ENCODE measurements around the gene PEX14.
A peak's percentile ranks its signal among the peaks of the same experiment; 100 is the strongest.

Gene PEX14

GRCh38 chr1:10569531-10569930, 94.8 kb downstream of the PEX14 start:
- TF ChIP-seq FOXM1 (IDR thresholded peaks at IDR 0.05; ENCODE audit: borderline replicate concordance, low read depth) (no peak), TEAD4 (IDR thresholded peaks at IDR 0.05) (no peak), RAD21 (IDR thresholded peaks at IDR 0.05; ENCODE audit: low read depth) (no peak), CEBPB (IDR thresholded peaks at IDR 0.05) (no peak), TAF1 (IDR thresholded peaks at IDR 0.05; ENCODE audit: low read depth) (no peak), YY1 (IDR thresholded peaks at IDR 0.05; ENCODE audit: low read depth) (no peak), NFIC (IDR thresholded peaks at IDR 0.05) (no peak), MAX (IDR thresholded peaks at IDR 0.05) (no peak), CREB1 (IDR thresholded peaks at IDR 0.05; ENCODE audit: low read depth) (no peak), EP300 (IDR thresholded peaks at IDR 0.05; ENCODE audit: borderline replicate concordance) (no peak), ZBTB7A (IDR thresholded peaks at IDR 0.05; ENCODE audit: low read depth) (no peak), TCF12 (IDR thresholded peaks at IDR 0.05; ENCODE audit: low read depth) (no peak), EGR1 (IDR thresholded peaks at IDR 0.05) (no peak)

- TF ChIP-seq TEAD4 (IDR thresholded peaks at IDR 0.05) (peak; percentile 14; the same call in 1 of the 2 replicates), FOXM1 (IDR thresholded peaks at IDR 0.05; ENCODE audit: borderline replicate concordance, low read depth) (no peak)
These were observed 100.9 kb downstream of the PEX14 start for GRCh38 chr1:10575616-10576015.

- no peak for TF ChIP-seq FOXM1 (IDR thresholded peaks at IDR 0.05; ENCODE audit: borderline replicate concordance, low read depth)
- no peak for TF ChIP-seq CREB1 (IDR thresholded peaks at IDR 0.05; ENCODE audit: low read depth)
- no peak for TF ChIP-seq TAF1 (IDR thresholded peaks at IDR 0.05; ENCODE audit: low read depth)
- TF ChIP-seq MAX (IDR thresholded peaks at IDR 0.05) = no peak
- no peak for TF ChIP-seq NFIC (IDR thresholded peaks at IDR 0.05)
- no peak for TF ChIP-seq ZBTB7A (IDR thresholded peaks at IDR 0.05; ENCODE audit: low read depth)
- no peak for TF ChIP-seq USF1 (IDR thresholded peaks at IDR 0.05)
- TF ChIP-seq TEAD4 (IDR thresholded peaks at IDR 0.05) = no peak
- no peak for TF ChIP-seq RAD21 (IDR thresholded peaks at IDR 0.05; ENCODE audit: low read depth)
- no peak for TF ChIP-seq CEBPB (IDR thresholded peaks at IDR 0.05)
- no peak for TF ChIP-seq EGR1 (IDR thresholded peaks at IDR 0.05)
- TF ChIP-seq EP300 (IDR thresholded peaks at IDR 0.05; ENCODE audit: borderline replicate concordance) = no peak
- TF ChIP-seq TCF12 (IDR thresholded peaks at IDR 0.05; ENCODE audit: low read depth) = no peak
- no peak for TF ChIP-seq REST (IDR thresholded peaks at IDR 0.05; ENCODE audit: low read depth)
These were observed 103.3 kb downstream of the PEX14 start for GRCh38 chr1:10578070-10578469.

- TF ChIP-seq USF1 (IDR thresholded peaks at IDR 0.05) (no peak), TCF12 (IDR thresholded peaks at IDR 0.05; ENCODE audit: low read depth) (no peak), EP300 (IDR thresholded peaks at IDR 0.05; ENCODE audit: borderline replicate concordance) (no peak), YY1 (IDR thresholded peaks at IDR 0.05; ENCODE audit: low read depth) (no peak), ZBTB7A (IDR thresholded peaks at IDR 0.05; ENCODE audit: low read depth) (no peak), CEBPB (IDR thresholded peaks at IDR 0.05) (no peak), CREB1 (IDR thresholded peaks at IDR 0.05; ENCODE audit: low read depth) (no peak), TEAD4 (IDR thresholded peaks at IDR 0.05) (no peak)
These were observed 108.9 kb downstream of the PEX14 start for GRCh38 chr1:10583641-10584040.

GRCh38 chr1:10585242-10585641, 110.5 kb downstream of the PEX14 start:
- TF ChIP-seq CREB1 (IDR thresholded peaks at IDR 0.05; ENCODE audit: low read depth) = no peak
- TF ChIP-seq ZBTB7A (IDR thresholded peaks at IDR 0.05; ENCODE audit: low read depth) = no peak
- no peak for TF ChIP-seq TAF1 (IDR thresholded peaks at IDR 0.05; ENCODE audit: low read depth)
- no peak for TF ChIP-seq EP300 (IDR thresholded peaks at IDR 0.05; ENCODE audit: borderline replicate concordance)
- no peak for TF ChIP-seq YY1 (IDR thresholded peaks at IDR 0.05; ENCODE audit: low read depth)
- no peak for TF ChIP-seq RAD21 (IDR thresholded peaks at IDR 0.05; ENCODE audit: low read depth)
- TF ChIP-seq CEBPB (IDR thresholded peaks at IDR 0.05) = no peak
- TF ChIP-seq REST (IDR thresholded peaks at IDR 0.05; ENCODE audit: low read depth) = no peak
- TF ChIP-seq TCF12 (IDR thresholded peaks at IDR 0.05; ENCODE audit: low read depth) = no peak
- no peak for TF ChIP-seq EGR1 (IDR thresholded peaks at IDR 0.05)
- TF ChIP-seq USF1 (IDR thresholded peaks at IDR 0.05) = no peak
- no peak for TF ChIP-seq NFIC (IDR thresholded peaks at IDR 0.05)

- no peak for TF ChIP-seq CEBPB (IDR thresholded peaks at IDR 0.05)
- TF ChIP-seq NFIC (IDR thresholded peaks at IDR 0.05) = no peak
- TF ChIP-seq CREB1 (IDR thresholded peaks at IDR 0.05; ENCODE audit: low read depth) = no peak
- no peak for TF ChIP-seq RAD21 (IDR thresholded peaks at IDR 0.05; ENCODE audit: low read depth)
- TF ChIP-seq TCF12 (IDR thresholded peaks at IDR 0.05; ENCODE audit: low read depth) = no peak
- TF ChIP-seq TEAD4 (IDR thresholded peaks at IDR 0.05) = no peak
- no peak for TF ChIP-seq EP300 (IDR thresholded peaks at IDR 0.05; ENCODE audit: borderline replicate concordance)
- no peak for TF ChIP-seq YY1 (IDR thresholded peaks at IDR 0.05; ENCODE audit: low read depth)
These were observed 111.4 kb downstream of the PEX14 start for GRCh38 chr1:10586125-10586524.

Measured in Ishikawa (cell line).